WTC11 (cell line): ENCODE measurements around the gene SRRT. TPM values are rescaled to one million over a fixed set of nuclear protein-coding genes. Genes with fewer than 3 reads are reported as not detected.

Source experiments
- ATAC-seq: fragments of 200-7000 bp; cut with Tn5 transposase; 2 replicates; pipeline ENCODE4 v1.10.0; 2021; ENCODE audit warnings: mild to moderate bottlenecking, moderate library complexity
- CTCF ChIA-PET: fragments of 300-600 bp; sonication (Branson Sonifier 250); formaldehyde crosslinking; loops from one replicate; lab custom pipeline; 2021; ENCODE audit warnings: antibody characterized with exemption; lab: Charles Lee
- POLR2A ChIA-PET: fragments of 350-600 bp; sonication (Branson Sonifier 250); formaldehyde crosslinking; loops from one replicate; lab custom pipeline; 2021; ENCODE audit warnings: antibody characterized with exemption; lab: Charles Lee
- DNase-seq: peaks from one replicate; pipeline ENCODE4 v3.0.0; 2021; ENCODE audit warnings: low spot score
- H3K27ac Mint-ChIP-seq: 2 replicates; pipeline ENCODE4 v1.8.0; 2021; ENCODE audit warnings: mixed read lengths
- H3K27me3 Mint-ChIP-seq: 2 replicates; pipeline ENCODE4 v1.8.0; 2021; ENCODE audit warnings: low read depth, mild to moderate bottlenecking, moderate library complexity, mixed read lengths
- H3K36me3 Mint-ChIP-seq: 2 replicates; pipeline ENCODE4 v1.8.0; 2021; ENCODE audit warnings: mixed read lengths
- H3K4me1 Mint-ChIP-seq: 2 replicates; pipeline ENCODE4 v1.8.0; 2022; ENCODE audit warnings: mixed read lengths
- H3K4me3 Mint-ChIP-seq: 2 replicates; pipeline ENCODE4 v1.8.0; 2021; ENCODE audit warnings: mild to moderate bottlenecking, moderate library complexity, mixed read lengths
- H3K9me3 Mint-ChIP-seq: 2 replicates; pipeline ENCODE4 v1.8.0; 2021; ENCODE audit warnings: mixed read lengths
- CBFB ChIP-seq: sonication (generic); formaldehyde crosslinking; IDR thresholded peaks from 2 replicates; pipeline ENCODE4 v1.8.1; 2022; ENCODE audit warnings: mild to moderate bottlenecking, low read depth, missing genetic modification reagents
- CREB1 ChIP-seq: sonication (generic); formaldehyde crosslinking; IDR thresholded peaks from 2 replicates; pipeline ENCODE4 v1.8.0; 2023; ENCODE audit warnings: mild to moderate bottlenecking, missing genetic modification reagents
- CREM ChIP-seq: sonication (generic); formaldehyde crosslinking; IDR thresholded peaks from 2 replicates; pipeline ENCODE4 v1.8.1; 2022; ENCODE audit warnings: mild to moderate bottlenecking, missing genetic modification reagents, moderate library complexity
- FOXK1 ChIP-seq: sonication (generic); formaldehyde crosslinking; IDR thresholded peaks from 2 replicates; pipeline ENCODE4 v1.8.0; 2022; ENCODE audit warnings: mild to moderate bottlenecking, moderate library complexity, missing genetic modification reagents
- GRHL2 ChIP-seq: fragments of 250-450 bp; sonication (Bioruptor Pico); IDR thresholded peaks from 2 replicates; pipeline ENCODE4 v1.8.0; 2022; ENCODE audit warnings: mild to moderate bottlenecking, moderate library complexity; ENCODE audit not compliant: insufficient replicate concordance, severe bottlenecking
- HMGA2 ChIP-seq: fragments of 250-450 bp; sonication (Bioruptor Pico); IDR thresholded peaks from 2 replicates; pipeline ENCODE4 v1.4.0; 2021; ENCODE audit warnings: mild to moderate bottlenecking, moderate library complexity
- JAZF1 ChIP-seq: fragments of 250-450 bp; sonication (Bioruptor Pico); IDR thresholded peaks from 2 replicates; pipeline ENCODE4 v1.9.0; 2021; ENCODE audit warnings: moderate library complexity, mild to moderate bottlenecking, inconsistent platforms
- KAT7 ChIP-seq: sonication (generic); formaldehyde crosslinking; IDR thresholded peaks from 2 replicates; pipeline ENCODE4 v1.8.1; 2023; ENCODE audit warnings: missing genetic modification reagents, mild to moderate bottlenecking, borderline replicate concordance
- OVOL2 ChIP-seq: fragments of 250-450 bp; sonication (Bioruptor Pico); IDR thresholded peaks from 2 replicates; pipeline ENCODE4 v1.9.0; 2021; ENCODE audit warnings: mild to moderate bottlenecking, borderline replicate concordance
- RELA ChIP-seq: sonication (generic); formaldehyde crosslinking; IDR thresholded peaks from 2 replicates; pipeline ENCODE4 v1.8.1; 2022; ENCODE audit warnings: missing genetic modification reagents, mild to moderate bottlenecking, borderline replicate concordance
- ZBTB21 ChIP-seq: sonication (generic); formaldehyde crosslinking; IDR thresholded peaks from 2 replicates; pipeline ENCODE4 v1.8.1; 2023; ENCODE audit warnings: mild to moderate bottlenecking, missing genetic modification reagents, borderline replicate concordance
- ZNF121 ChIP-seq: sonication (generic); formaldehyde crosslinking; IDR thresholded peaks from 2 replicates; pipeline ENCODE4 v1.8.0; 2023; ENCODE audit warnings: missing genetic modification reagents
- ZNF317 ChIP-seq: sonication (generic); formaldehyde crosslinking; IDR thresholded peaks from 2 replicates; pipeline ENCODE4 v1.8.1; 2023; ENCODE audit warnings: low read depth, mild to moderate bottlenecking, moderate library complexity, missing genetic modification reagents, borderline replicate concordance
- total RNA-seq: library from RNA; stranded (reverse); gene quantifications from 3 replicates; pipeline ENCODE4 v1.2.3, GENCODE V29; 2021
- TF ChIP-seq, protein P1 (sequence below): fragments of 250-450 bp; sonication (Bioruptor Pico); IDR thresholded peaks from 2 replicates; pipeline ENCODE4 v1.9.0; 2021; ENCODE audit warnings: mild to moderate bottlenecking
- TF ChIP-seq, protein P2 (sequence below): fragments of 250-450 bp; sonication (Bioruptor Pico); IDR thresholded peaks from 2 replicates; pipeline ENCODE4 v1.8.0; 2021; ENCODE audit warnings: mild to moderate bottlenecking
- TF ChIP-seq, protein P3 (sequence below): fragments of 250-450 bp; sonication (Bioruptor Pico); IDR thresholded peaks from 2 replicates; pipeline ENCODE4 v1.9.0; 2021; ENCODE audit warnings: moderate library complexity, mild to moderate bottlenecking, inconsistent platforms, borderline replicate concordance
- TF ChIP-seq, protein P4 (sequence below): sonication (generic); formaldehyde crosslinking; IDR thresholded peaks from 2 replicates; pipeline ENCODE4 v1.8.0; 2023; ENCODE audit warnings: mild to moderate bottlenecking, missing genetic modification reagents
- TF ChIP-seq, protein P5 (sequence below): sonication (generic); formaldehyde crosslinking; IDR thresholded peaks from 2 replicates; pipeline ENCODE4 v1.8.0; 2022; ENCODE audit warnings: missing genetic modification reagents
- TF ChIP-seq, protein P6 (sequence below): sonication (generic); formaldehyde crosslinking; IDR thresholded peaks from 2 replicates; pipeline ENCODE4 v1.8.1; 2022; ENCODE audit warnings: mild to moderate bottlenecking, moderate library complexity, missing genetic modification reagents
- TF ChIP-seq, protein P7 (sequence below): sonication (generic); formaldehyde crosslinking; IDR thresholded peaks from 2 replicates; pipeline ENCODE4 v1.8.0; 2022; ENCODE audit warnings: mild to moderate bottlenecking, missing genetic modification reagents
- TF ChIP-seq, protein P8 (sequence below): sonication (generic); formaldehyde crosslinking; IDR thresholded peaks from 2 replicates; pipeline ENCODE4 v1.8.1; 2023; ENCODE audit warnings: mild to moderate bottlenecking, moderate library complexity, missing genetic modification reagents
- TF ChIP-seq, protein P9 (sequence below): fragments of 200-600 bp; IDR thresholded peaks from 2 replicates; pipeline ENCODE4 v1.8.0; 2022; ENCODE audit warnings: antibody characterized with exemption

SRRT gene
- total RNA-seq, 1 experiment from 2014 or later, result 238 TPM

DNA sequence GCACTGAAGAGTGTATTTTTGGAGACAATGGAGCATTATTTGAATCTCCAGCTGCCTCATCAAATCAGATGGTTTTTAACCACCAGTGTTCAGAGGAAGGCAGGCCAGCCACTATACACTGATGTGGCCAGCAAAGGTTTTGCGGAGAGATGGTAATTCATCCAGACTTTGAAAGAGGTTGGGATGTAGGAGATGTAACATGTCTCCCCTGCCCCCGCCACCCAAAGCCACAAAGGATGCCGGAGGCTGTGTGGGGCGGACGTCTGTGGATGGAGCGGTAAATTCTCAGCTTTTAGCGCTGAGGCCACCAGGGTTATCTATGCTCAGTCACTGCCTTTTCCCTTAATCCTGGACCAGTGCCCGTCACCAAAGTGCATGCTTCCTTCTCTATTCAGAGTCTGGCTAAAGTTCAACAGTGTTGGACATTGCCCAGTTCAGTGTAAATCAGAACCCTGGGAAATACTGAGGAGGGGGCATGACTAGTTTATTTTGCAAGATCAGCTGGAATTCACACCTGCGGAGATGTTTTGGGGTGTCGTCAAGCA, 11.4 kb upstream of the SRRT start:
- POLR2A ChIA-PET, result no interaction called here

DNA sequence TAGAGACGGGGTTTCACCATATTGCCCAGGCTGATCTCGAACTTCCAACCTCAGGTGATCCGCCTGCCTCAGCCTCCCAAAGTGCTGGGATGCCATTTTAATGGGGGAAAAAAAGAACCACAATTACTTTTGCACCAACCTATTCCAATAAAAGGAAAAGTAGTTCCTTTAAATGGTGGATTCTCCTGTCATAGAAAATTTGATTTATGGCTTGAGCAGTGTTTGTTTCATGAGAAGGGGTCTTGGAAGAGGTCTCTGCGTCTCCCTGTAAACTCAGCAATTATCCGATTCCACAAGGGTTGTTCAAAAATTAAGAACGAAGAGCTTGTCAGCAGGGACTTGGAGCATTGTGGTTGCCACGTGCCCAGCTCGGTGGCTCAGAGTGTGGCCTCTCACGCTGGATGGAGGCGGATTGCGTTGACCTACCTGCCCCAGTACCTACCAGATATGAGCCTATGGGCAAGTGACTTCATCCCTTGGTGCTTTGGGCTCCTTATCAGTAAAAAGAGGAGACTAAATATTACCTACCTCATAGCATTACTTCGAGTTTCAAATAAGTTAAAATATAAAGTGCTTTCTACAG, 10.5 kb upstream of the SRRT start:
- Mint-ChIP-seq H3K27me3 (no peaks in the 10 kb centered on the region), H3K4me3 (no peak overlapping the region), H3K9me3 (no peaks in the 10 kb centered on the region), H3K27ac (peak overlapping the region; percentile 80; the same call in 1 of the 2 replicates), H3K36me3 (peaks cover 23% of the 10 kb centered on the region), H3K4me1 (peaks cover 8% of the 10 kb centered on the region)
- CTCF ChIA-PET, result interaction anchor here (1.4 kb wide), 1 partner anchor 159 kb away, joined by 3 read pairs; the partner anchor contains the start of gene POP7
- ATAC-seq (no peak), DNase-seq (no peak)
- POLR2A ChIA-PET, result interaction anchor here (0.5 kb wide), 1 partner anchor 743 kb away, joined by 3 read pairs; no protein-coding TSS in a partner anchor
- TF ChIP-seq, protein P1, sequence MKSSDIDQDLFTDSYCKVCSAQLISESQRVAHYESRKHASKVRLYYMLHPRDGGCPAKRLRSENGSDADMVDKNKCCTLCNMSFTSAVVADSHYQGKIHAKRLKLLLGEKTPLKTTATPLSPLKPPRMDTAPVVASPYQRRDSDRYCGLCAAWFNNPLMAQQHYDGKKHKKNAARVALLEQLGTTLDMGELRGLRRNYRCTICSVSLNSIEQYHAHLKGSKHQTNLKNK (CRISPR knock-in tag), result no peak
- TF ChIP-seq GRHL2 (CRISPR knock-in tag) (no peak), OVOL2 (no peak), HMGA2 (no peak), FOXK1 (no peak), CBFB (CRISPR knock-in tag) (no peak)
- TF ChIP-seq, protein P2, sequence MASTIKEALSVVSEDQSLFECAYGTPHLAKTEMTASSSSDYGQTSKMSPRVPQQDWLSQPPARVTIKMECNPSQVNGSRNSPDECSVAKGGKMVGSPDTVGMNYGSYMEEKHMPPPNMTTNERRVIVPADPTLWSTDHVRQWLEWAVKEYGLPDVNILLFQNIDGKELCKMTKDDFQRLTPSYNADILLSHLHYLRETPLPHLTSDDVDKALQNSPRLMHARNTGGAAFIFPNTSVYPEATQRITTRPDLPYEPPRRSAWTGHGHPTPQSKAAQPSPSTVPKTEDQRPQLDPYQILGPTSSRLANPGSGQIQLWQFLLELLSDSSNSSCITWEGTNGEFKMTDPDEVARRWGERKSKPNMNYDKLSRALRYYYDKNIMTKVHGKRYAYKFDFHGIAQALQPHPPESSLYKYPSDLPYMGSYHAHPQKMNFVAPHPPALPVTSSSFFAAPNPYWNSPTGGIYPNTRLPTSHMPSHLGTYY (CRISPR knock-in tag), result no peak
- TF ChIP-seq, protein P3, sequence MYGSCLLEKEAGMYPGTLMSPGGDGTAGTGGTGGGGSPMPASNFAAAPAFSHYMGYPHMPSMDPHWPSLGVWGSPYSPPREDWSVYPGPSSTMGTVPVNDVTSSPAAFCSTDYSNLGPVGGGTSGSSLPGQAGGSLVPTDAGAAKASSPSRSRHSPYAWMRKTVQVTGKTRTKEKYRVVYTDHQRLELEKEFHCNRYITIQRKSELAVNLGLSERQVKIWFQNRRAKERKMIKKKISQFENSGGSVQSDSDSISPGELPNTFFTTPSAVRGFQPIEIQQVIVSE (CRISPR knock-in tag), result no peak
- TF ChIP-seq, protein P4, sequence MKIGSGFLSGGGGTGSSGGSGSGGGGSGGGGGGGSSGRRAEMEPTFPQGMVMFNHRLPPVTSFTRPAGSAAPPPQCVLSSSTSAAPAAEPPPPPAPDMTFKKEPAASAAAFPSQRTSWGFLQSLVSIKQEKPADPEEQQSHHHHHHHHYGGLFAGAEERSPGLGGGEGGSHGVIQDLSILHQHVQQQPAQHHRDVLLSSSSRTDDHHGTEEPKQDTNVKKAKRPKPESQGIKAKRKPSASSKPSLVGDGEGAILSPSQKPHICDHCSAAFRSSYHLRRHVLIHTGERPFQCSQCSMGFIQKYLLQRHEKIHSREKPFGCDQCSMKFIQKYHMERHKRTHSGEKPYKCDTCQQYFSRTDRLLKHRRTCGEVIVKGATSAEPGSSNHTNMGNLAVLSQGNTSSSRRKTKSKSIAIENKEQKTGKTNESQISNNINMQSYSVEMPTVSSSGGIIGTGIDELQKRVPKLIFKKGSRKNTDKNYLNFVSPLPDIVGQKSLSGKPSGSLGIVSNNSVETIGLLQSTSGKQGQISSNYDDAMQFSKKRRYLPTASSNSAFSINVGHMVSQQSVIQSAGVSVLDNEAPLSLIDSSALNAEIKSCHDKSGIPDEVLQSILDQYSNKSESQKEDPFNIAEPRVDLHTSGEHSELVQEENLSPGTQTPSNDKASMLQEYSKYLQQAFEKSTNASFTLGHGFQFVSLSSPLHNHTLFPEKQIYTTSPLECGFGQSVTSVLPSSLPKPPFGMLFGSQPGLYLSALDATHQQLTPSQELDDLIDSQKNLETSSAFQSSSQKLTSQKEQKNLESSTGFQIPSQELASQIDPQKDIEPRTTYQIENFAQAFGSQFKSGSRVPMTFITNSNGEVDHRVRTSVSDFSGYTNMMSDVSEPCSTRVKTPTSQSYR (CRISPR knock-in tag), result no peak
- TF ChIP-seq, protein P5, sequence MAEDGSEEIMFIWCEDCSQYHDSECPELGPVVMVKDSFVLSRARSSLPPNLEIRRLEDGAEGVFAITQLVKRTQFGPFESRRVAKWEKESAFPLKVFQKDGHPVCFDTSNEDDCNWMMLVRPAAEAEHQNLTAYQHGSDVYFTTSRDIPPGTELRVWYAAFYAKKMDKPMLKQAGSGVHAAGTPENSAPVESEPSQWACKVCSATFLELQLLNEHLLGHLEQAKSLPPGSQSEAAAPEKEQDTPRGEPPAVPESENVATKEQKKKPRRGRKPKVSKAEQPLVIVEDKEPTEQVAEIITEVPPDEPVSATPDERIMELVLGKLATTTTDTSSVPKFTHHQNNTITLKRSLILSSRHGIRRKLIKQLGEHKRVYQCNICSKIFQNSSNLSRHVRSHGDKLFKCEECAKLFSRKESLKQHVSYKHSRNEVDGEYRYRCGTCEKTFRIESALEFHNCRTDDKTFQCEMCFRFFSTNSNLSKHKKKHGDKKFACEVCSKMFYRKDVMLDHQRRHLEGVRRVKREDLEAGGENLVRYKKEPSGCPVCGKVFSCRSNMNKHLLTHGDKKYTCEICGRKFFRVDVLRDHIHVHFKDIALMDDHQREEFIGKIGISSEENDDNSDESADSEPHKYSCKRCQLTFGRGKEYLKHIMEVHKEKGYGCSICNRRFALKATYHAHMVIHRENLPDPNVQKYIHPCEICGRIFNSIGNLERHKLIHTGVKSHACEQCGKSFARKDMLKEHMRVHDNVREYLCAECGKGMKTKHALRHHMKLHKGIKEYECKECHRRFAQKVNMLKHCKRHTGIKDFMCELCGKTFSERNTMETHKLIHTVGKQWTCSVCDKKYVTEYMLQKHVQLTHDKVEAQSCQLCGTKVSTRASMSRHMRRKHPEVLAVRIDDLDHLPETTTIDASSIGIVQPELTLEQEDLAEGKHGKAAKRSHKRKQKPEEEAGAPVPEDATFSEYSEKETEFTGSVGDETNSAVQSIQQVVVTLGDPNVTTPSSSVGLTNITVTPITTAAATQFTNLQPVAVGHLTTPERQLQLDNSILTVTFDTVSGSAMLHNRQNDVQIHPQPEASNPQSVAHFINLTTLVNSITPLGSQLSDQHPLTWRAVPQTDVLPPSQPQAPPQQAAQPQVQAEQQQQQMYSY, result no peak

More for the DNA sequence above, 11.4 kb upstream of the SRRT start:
- no peak for ATAC-seq
- CTCF ChIA-PET, result interaction anchor here (0.6 kb wide), 1 partner anchor 426 kb away, joined by 3 read pairs; no protein-coding TSS in a partner anchor
- Mint-ChIP-seq H3K4me3 (no peak overlapping the region), H3K27me3 (no peaks in the 10 kb centered on the region), H3K9me3 (no peaks in the 10 kb centered on the region), H3K4me1 (peaks cover 8% of the 10 kb centered on the region), H3K36me3 (peaks cover 20% of the 10 kb centered on the region; the same call in 1 of the 2 replicates), H3K27ac (no peak overlapping the region)
- no peak for TF ChIP-seq JAZF1 (CRISPR knock-in tag)
- TF ChIP-seq FOXK1, result no peak
- TF ChIP-seq, protein P6, sequence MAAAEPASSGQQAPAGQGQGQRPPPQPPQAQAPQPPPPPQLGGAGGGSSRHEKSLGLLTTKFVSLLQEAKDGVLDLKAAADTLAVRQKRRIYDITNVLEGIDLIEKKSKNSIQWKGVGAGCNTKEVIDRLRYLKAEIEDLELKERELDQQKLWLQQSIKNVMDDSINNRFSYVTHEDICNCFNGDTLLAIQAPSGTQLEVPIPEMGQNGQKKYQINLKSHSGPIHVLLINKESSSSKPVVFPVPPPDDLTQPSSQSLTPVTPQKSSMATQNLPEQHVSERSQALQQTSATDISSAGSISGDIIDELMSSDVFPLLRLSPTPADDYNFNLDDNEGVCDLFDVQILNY, result no peak
- TF ChIP-seq, protein P7, sequence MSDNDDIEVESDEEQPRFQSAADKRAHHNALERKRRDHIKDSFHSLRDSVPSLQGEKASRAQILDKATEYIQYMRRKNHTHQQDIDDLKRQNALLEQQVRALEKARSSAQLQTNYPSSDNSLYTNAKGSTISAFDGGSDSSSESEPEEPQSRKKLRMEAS (CRISPR knock-in tag), result no peak
- TF ChIP-seq KAT7 (CRISPR knock-in tag), result no peak
- no peak for TF ChIP-seq ZBTB21 (CRISPR knock-in tag)
- TF ChIP-seq, protein P8, sequence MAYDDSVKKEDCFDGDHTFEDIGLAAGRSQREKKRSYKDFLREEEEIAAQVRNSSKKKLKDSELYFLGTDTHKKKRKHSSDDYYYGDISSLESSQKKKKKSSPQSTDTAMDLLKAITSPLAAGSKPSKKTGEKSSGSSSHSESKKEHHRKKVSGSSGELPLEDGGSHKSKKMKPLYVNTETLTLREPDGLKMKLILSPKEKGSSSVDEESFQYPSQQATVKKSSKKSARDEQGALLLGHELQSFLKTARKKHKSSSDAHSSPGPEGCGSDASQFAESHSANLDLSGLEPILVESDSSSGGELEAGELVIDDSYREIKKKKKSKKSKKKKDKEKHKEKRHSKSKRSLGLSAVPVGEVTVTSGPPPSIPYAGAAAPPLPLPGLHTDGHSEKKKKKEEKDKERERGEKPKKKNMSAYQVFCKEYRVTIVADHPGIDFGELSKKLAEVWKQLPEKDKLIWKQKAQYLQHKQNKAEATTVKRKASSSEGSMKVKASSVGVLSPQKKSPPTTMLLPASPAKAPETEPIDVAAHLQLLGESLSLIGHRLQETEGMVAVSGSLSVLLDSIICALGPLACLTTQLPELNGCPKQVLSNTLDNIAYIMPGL (CRISPR knock-in tag), result no peak
- TF ChIP-seq ZNF317 (CRISPR knock-in tag), result no peak
- TF ChIP-seq, protein P9, sequence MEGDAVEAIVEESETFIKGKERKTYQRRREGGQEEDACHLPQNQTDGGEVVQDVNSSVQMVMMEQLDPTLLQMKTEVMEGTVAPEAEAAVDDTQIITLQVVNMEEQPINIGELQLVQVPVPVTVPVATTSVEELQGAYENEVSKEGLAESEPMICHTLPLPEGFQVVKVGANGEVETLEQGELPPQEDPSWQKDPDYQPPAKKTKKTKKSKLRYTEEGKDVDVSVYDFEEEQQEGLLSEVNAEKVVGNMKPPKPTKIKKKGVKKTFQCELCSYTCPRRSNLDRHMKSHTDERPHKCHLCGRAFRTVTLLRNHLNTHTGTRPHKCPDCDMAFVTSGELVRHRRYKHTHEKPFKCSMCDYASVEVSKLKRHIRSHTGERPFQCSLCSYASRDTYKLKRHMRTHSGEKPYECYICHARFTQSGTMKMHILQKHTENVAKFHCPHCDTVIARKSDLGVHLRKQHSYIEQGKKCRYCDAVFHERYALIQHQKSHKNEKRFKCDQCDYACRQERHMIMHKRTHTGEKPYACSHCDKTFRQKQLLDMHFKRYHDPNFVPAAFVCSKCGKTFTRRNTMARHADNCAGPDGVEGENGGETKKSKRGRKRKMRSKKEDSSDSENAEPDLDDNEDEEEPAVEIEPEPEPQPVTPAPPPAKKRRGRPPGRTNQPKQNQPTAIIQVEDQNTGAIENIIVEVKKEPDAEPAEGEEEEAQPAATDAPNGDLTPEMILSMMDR, result no peak
- no peak for TF ChIP-seq ZNF121 (CRISPR knock-in tag)
- TF ChIP-seq CREB1 (CRISPR knock-in tag), result no peak
- no peak for TF ChIP-seq CREM (CRISPR knock-in tag)
- TF ChIP-seq RELA, result no peak
- no peak for DNase-seq
